ENCODE results near the gene ZNF584.

ZNF584 gene

GRCh38 chr19:58380662-58381459 lies 27.6 kb upstream of the ZNF584 start, which contains the start of gene ZNF837:
ZNF837 (minus strand) TSS chr19:58381030; CDS start chr19:58369332, 11,698 bp downstream.
- peak; percentile 100 for DNase-seq (ENCODE audit: low read depth)
- no peak for TF ChIP-seq CTCF (conservative IDR thresholded peaks at IDR 0.05; ENCODE audit: low read depth, low read length)
- H3K4me3 ChIP-seq (ENCODE audit: low read depth, low read length), result peak within 1 kb of the TSS; percentile 77

DNA sequence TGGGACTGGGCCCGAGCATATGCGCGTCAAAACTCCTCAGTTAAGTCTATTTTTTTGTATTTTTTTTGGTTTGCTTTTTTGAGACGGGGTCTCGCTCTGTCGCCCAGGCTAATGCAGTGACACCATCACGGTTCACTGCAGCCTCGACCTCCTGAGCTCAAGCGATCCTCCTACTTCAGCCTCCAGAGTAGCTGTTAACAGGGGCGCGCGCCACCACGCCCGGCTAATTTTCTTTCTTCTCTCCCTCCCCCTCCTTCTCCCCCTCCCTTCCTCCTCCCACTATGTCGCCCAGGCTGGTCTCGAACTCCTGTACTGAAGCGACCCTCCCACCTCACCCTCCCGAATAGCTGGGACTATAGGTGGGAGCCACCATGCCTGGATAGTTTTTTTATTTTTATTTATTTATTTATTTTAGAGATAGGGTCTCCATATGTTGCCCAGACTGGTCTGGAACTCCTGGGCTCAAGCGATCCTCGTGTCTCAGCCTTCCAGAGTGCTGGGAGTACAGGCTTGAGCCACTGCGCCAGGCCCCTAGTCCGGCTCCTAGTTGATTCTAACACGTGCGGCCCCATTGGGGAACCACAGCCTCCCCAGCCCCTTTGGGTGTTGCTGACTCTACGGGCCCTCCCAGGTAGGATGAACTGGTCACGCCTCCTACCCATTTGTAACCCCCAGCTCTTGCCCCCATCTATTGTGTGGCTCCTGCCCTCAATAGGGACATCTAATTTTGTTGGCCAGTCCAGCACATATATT lies 26.8 kb upstream of the ZNF584 start:
- peak overlapping the region; percentile 77 for H3K4me3 ChIP-seq (ENCODE audit: low read depth, low read length)
- TF ChIP-seq CTCF (conservative IDR thresholded peaks at IDR 0.05; ENCODE audit: low read depth, low read length), result no peak
- no peak for DNase-seq (ENCODE audit: low read depth)

GRCh38 chr19:58382997-58383603 lies 25.3 kb upstream of the ZNF584 start:
- no peak for DNase-seq (ENCODE audit: low read depth)
- no peak for TF ChIP-seq CTCF (conservative IDR thresholded peaks at IDR 0.05; ENCODE audit: low read depth, low read length)

DNA sequence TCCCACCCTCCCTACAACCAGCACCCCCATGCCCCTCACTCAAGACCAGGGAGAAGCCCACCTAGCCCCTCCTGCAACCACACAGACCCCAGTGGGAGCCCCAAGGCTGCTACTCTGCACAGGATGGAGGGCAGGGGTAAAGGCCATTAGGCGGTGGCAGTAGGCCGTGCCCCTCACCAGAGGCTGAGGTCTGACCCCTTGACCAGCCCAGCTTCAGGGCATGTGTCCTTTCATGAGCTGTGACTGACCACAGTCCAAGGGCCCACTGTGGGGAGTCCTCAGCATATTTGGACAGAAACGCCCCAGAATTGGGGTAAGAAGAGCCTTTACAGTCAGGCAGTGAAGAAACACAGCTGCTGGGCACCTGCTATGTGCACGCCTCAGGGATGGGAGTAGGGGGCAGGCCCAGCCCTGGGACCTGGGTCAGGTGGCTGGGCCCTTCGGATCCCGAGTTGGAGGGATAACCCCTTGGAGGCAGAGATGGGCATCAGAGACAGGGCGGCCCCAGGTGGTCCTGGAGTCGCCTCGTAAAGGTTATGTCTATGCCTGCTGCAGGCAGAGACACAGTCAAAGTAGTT lies 23.0 kb upstream of the ZNF584 start:
- no peak for TF ChIP-seq CTCF (conservative IDR thresholded peaks at IDR 0.05; ENCODE audit: low read depth, low read length)
- no peak for DNase-seq (ENCODE audit: low read depth)

More at GRCh38 chr19:58382997-58383603, 25.3 kb upstream of the ZNF584 start:
- no peak overlapping the region for H3K4me3 ChIP-seq (ENCODE audit: low read depth, low read length)

GRCh38 chr19:58385891-58386575 lies 22.4 kb upstream of the ZNF584 start:
- TF ChIP-seq CTCF (conservative IDR thresholded peaks at IDR 0.05; ENCODE audit: low read depth, low read length), result no peak
- DNase-seq (ENCODE audit: low read depth), result peak; percentile 10
- peak overlapping the region; percentile 82 for H3K4me3 ChIP-seq (ENCODE audit: low read depth, low read length)

More for the DNA sequence above, 23.0 kb upstream of the ZNF584 start:
- H3K4me3 ChIP-seq (ENCODE audit: low read depth, low read length), result peak overlapping the region; percentile 82
